ENCODE results near the gene PPL.
A peak's percentile ranks its signal among the peaks of the same experiment; 100 is the strongest.
"Not testable (repeated sequence)": the region's sequence is repeated elsewhere in the genome, so short reads cannot be mapped to it uniquely, and the experiment has no call there.

The PPL gene

GRCh38 chr16:4934591-4934990 is 2.4 kb downstream of the PPL start:
- POLR2A ChIA-PET (ENCODE audit: low non-redundant PET) = no interaction called here
- no peak for DNase-seq (ENCODE audit: low spot score)
- TF ChIP-seq CTCF (conservative IDR thresholded peaks at IDR 0.05; ENCODE audit: low read depth) = no peak
- H3K27ac ChIP-seq = peak overlapping the region; percentile 100
- CTCF ChIA-PET = no interaction called here

GRCh38 chr16:4933871-4934395 is 3.0 kb downstream of the PPL start:
- peak overlapping the region; percentile 100 for H3K27ac ChIP-seq
- no peak for DNase-seq (ENCODE audit: low spot score)
- ChIA-PET POLR2A (ENCODE audit: low non-redundant PET) (no interaction called here), CTCF (interaction anchor here (0.8 kb wide), 1 partner anchor 58 kb away, joined by 3 read pairs; no protein-coding TSS in a partner anchor)
- TF ChIP-seq CTCF (conservative IDR thresholded peaks at IDR 0.05; ENCODE audit: low read depth) = no peak

GRCh38 chr16:4933433-4933832 is 3.5 kb downstream of the PPL start:
- CTCF ChIA-PET = interaction anchor here (0.8 kb wide), 1 partner anchor 57 kb away, joined by 3 read pairs; no protein-coding TSS in a partner anchor
- no peak for TF ChIP-seq CTCF (conservative IDR thresholded peaks at IDR 0.05; ENCODE audit: low read depth)
- H3K27ac ChIP-seq = peak overlapping the region; percentile 100
- no peak for DNase-seq (ENCODE audit: low spot score)
- POLR2A ChIA-PET (ENCODE audit: low non-redundant PET) = no interaction called here

GRCh38 chr16:4931381-4931780 is 5.6 kb downstream of the PPL start:
- no peak for TF ChIP-seq CTCF (conservative IDR thresholded peaks at IDR 0.05; ENCODE audit: low read depth)
- POLR2A ChIA-PET (ENCODE audit: low non-redundant PET) = no interaction called here
- DNase-seq (ENCODE audit: low spot score) = no peak
- H3K27ac ChIP-seq = peak overlapping the region; percentile 100
- CTCF ChIA-PET = no interaction called here

- peak overlapping the region; percentile 100 for H3K27ac ChIP-seq
- POLR2A ChIA-PET (ENCODE audit: low non-redundant PET); CTCF ChIA-PET; DNase-seq (ENCODE audit: low spot score): not testable (repeated sequence)
These were observed 7.3 kb downstream of the PPL start for GRCh38 chr16:4929619-4930018.

GRCh38 chr16:4928227-4928626 is 8.7 kb downstream of the PPL start:
- ChIA-PET POLR2A (ENCODE audit: low non-redundant PET) (no interaction called here), CTCF (no interaction called here)
- no peak for TF ChIP-seq CTCF (conservative IDR thresholded peaks at IDR 0.05; ENCODE audit: low read depth)
- no peak for DNase-seq (ENCODE audit: low spot score)
- H3K27ac ChIP-seq = peak overlapping the region; percentile 100

GRCh38 chr16:4927661-4928060 is 9.3 kb downstream of the PPL start:
- ChIA-PET POLR2A (ENCODE audit: low non-redundant PET) (no interaction called here), CTCF (no interaction called here)
- DNase-seq (ENCODE audit: low spot score) = no peak
- no peak for TF ChIP-seq CTCF (conservative IDR thresholded peaks at IDR 0.05; ENCODE audit: low read depth)
- H3K27ac ChIP-seq = peak overlapping the region; percentile 100
